Measurements from ENCODE around the gene PSMD13.
A peak's percentile ranks its signal among the peaks of the same experiment; 100 is the strongest.
"Not testable (repeated sequence)": the region's sequence is repeated elsewhere in the genome, so short reads cannot be mapped to it uniquely, and the experiment has no call there.

The PSMD13 gene

GRCh38 chr11:230431-230830 is 6.3 kb upstream of the PSMD13 start:
- DNase-seq (ENCODE audit: low read depth) = no peak
- TF ChIP-seq, protein P1, sequence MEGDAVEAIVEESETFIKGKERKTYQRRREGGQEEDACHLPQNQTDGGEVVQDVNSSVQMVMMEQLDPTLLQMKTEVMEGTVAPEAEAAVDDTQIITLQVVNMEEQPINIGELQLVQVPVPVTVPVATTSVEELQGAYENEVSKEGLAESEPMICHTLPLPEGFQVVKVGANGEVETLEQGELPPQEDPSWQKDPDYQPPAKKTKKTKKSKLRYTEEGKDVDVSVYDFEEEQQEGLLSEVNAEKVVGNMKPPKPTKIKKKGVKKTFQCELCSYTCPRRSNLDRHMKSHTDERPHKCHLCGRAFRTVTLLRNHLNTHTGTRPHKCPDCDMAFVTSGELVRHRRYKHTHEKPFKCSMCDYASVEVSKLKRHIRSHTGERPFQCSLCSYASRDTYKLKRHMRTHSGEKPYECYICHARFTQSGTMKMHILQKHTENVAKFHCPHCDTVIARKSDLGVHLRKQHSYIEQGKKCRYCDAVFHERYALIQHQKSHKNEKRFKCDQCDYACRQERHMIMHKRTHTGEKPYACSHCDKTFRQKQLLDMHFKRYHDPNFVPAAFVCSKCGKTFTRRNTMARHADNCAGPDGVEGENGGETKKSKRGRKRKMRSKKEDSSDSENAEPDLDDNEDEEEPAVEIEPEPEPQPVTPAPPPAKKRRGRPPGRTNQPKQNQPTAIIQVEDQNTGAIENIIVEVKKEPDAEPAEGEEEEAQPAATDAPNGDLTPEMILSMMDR (IDR thresholded peaks at IDR 0.05; ENCODE audit: control insufficient read depth, extremely low read depth, insufficient read depth) = no peak
- H3K4me3 ChIP-seq (ENCODE audit: low read depth, low read length) = no peak overlapping the region

DNA sequence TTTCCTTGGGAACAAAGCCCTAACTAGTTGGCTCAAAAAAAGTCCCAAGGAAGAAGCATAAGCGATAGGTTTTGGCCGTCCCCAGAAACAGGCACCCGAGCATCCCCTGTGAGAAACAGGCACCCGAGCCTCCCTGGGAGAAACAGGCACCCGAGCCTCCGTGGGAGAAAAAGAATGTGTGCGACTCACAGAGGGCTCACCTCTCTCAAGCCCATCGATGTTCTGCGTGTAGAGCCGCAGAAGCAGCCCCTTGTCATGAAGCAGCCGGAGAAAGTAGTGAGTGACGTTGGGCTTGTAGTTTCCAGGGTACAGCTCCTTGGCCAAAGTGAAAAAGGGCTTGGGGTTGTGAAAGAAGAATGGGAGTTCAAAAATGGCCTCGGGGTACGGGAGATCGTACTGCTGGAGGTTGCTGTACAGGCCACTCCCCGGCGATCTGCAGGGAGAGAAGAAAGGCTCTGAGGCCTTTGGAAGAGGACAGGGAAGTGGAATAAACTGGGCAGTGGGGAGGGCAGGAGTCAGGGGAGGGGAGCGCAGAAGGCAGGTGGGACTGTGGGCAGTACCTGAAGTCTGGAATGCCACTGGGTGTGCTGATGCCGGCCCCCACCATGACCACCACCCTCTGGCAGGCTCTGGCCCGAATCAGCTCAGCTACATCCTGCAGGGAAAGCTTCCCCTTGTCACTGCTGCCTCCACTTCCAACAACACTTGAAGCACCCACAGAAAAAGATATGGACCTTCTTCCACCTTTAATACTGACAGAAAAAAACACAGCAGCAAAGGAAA is 3.8 kb upstream of the PSMD13 start:
- DNase-seq (ENCODE audit: low read depth) = no peak
- H3K4me3 ChIP-seq (ENCODE audit: low read depth, low read length) = no peak overlapping the region
- TF ChIP-seq, protein P1 (IDR thresholded peaks at IDR 0.05; ENCODE audit: control insufficient read depth, extremely low read depth, insufficient read depth) = no peak

DNA sequence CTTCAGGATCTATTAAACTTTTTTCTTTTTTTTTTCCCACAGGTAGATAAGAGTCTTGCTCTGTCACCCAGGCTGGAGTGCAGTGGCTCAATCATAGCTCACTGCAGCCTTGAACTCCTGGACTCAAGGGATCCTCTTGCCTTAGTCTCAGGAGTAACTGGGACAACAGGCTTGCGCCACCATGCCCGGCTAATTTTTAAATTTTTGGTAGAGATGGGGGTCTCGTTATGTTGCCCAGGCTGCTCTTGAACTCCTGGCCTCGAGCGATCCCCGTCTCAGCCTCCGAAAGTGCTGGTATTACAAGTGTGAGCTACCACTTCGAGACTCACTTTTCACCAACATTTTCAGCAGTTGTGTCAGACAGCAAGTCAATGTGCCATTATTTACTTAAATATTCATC is 1.6 kb upstream of the PSMD13 start:
- peak overlapping the region; percentile 85 for H3K4me3 ChIP-seq (ENCODE audit: low read depth, low read length)
- no peak for DNase-seq (ENCODE audit: low read depth)
- TF ChIP-seq, protein P1 (IDR thresholded peaks at IDR 0.05; ENCODE audit: control insufficient read depth, extremely low read depth, insufficient read depth) = no peak

GRCh38 chr11:235609-235996 is 1.2 kb upstream of the PSMD13 start:
- no peak for DNase-seq (ENCODE audit: low read depth)
- peak overlapping the region; percentile 85 for H3K4me3 ChIP-seq (ENCODE audit: low read depth, low read length)
- TF ChIP-seq, protein P1 (IDR thresholded peaks at IDR 0.05; ENCODE audit: control insufficient read depth, extremely low read depth, insufficient read depth) = no peak

- H3K4me3 ChIP-seq (ENCODE audit: low read depth, low read length) = peak within 1 kb of the TSS; percentile 100
- TF ChIP-seq, protein P1 (IDR thresholded peaks at IDR 0.05; ENCODE audit: control insufficient read depth, extremely low read depth, insufficient read depth) = no peak
- DNase-seq (ENCODE audit: low read depth) = peak; percentile 47
Observed at GRCh38 chr11:235997-236773, 591 bp upstream of the PSMD13 start, which contains the start of gene SIRT3. TSS of gene SIRT3 (minus strand) at chr11:236342. CDS start at chr11:236328, 14 bp downstream.

- not testable (repeated sequence) for DNase-seq (ENCODE audit: low read depth)
- peak overlapping the region; percentile 100 for H3K4me3 ChIP-seq (ENCODE audit: low read depth, low read length)
Observed at GRCh38 chr11:238346-238745, 1.6 kb downstream of the PSMD13 start.

DNA sequence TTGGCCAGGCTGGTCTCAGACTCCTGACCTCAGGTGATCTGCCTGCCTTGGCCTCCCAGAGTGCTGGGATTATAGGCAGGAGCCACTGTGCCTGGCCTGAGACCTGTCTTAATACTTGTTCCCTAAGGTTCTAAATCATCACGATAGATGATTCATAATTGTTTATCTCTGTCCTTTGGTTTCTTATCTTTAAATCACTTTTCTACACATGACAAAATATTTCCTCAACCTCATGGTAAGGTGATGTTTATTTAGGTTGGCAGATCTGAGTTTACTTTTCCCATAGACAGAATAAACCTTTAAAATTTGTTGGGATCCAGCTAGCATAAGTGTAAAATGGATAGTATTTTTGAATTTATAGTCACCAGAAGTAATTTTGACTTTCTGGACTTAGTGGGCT is 3.5 kb downstream of the PSMD13 start:
- H3K4me3 ChIP-seq (ENCODE audit: low read depth, low read length) = peak overlapping the region; percentile 34
- peak; percentile 95 for DNase-seq (ENCODE audit: low read depth)
- TF ChIP-seq, protein P1 (IDR thresholded peaks at IDR 0.05; ENCODE audit: control insufficient read depth, extremely low read depth, insufficient read depth) = no peak

Measured in LNCaP clone FGC (cell line).